AG04450 (cell line): ENCODE results near the gene MAPK10. TPM values are rescaled to one million over a fixed set of nuclear protein-coding genes. Genes with fewer than 3 reads are reported as not detected.
"Not testable (repeated sequence)": the region's sequence is repeated elsewhere in the genome, so short reads cannot be mapped to it uniquely, and the experiment has no call there.

ENCODE experiments used
- CTCF ChIA-PET: fragments of 300-600, 350-600 bp; formaldehyde crosslinking; extraction: SDS; loops from one replicate; lab custom pipeline; 2022; ENCODE audit warnings: antibody characterized with exemption, inconsistent platforms; lab: Charles Lee
- POLR2A ChIA-PET: fragments of 350-600 bp; formaldehyde crosslinking; extraction: SDS; loops from one replicate; lab custom pipeline; 2021; ENCODE audit warnings: antibody characterized with exemption, inconsistent platforms; lab: Yijun Ruan, JAX
- DNase-seq: peaks from one replicate; pipeline ENCODE4 v3.0.0-alpha.2; 2011; ENCODE audit warnings: low read depth, low spot score
- H3K27ac ChIP-seq: one replicate; pipeline ENCODE4 v1.5.1; 2012; ENCODE audit warnings: low read depth, low read length, control low read depth
- H3K27me3 ChIP-seq: one replicate; pipeline ENCODE4 v1.6.0; 2012; ENCODE audit warnings: low read length; ENCODE audit not compliant: control insufficient read depth, insufficient read depth
- H3K4me3 ChIP-seq: 2 replicates; pipeline ENCODE4 v1.5.1; 2011; ENCODE audit warnings: mild to moderate bottlenecking, low read depth, low read length, control low read depth
- H3K9me3 ChIP-seq: 2 replicates; pipeline ENCODE4 v1.5.1; 2012; ENCODE audit warnings: low read length; ENCODE audit not compliant: control insufficient read depth, insufficient read depth
- CTCF ChIP-seq: IDR thresholded peaks from 2 replicates; pipeline ENCODE4 v1.5.1; 2011; ENCODE audit warnings: low read depth, low read length, control low read depth, inconsistent platforms
- polyA plus RNA-seq: library from polyadenylated mRNA; depleted of rRNA; stranded (reverse); fragments of >200 nt; gene quantifications from 2 replicates; pipeline ENCODE4 v1.2.3, GENCODE V29; 2011

Gene MAPK10
- polyA plus RNA-seq, 1 experiment: 16.3 TPM

GRCh38 chr4:86334020-86334750 is 25.7 kb downstream of the MAPK10 start:
- Histone ChIP-seq H3K9me3 (no peaks in the 10 kb centered on the region), H3K27ac (no peak overlapping the region), H3K4me3 (no peak overlapping the region), H3K27me3 (no peaks in the 10 kb centered on the region)
- POLR2A ChIA-PET: no interaction called here
- TF ChIP-seq CTCF: no peak
- CTCF ChIA-PET: no interaction called here
- DNase-seq: no peak

- DNase-seq: no peak
- ChIA-PET CTCF (no interaction called here), POLR2A (no interaction called here)
- Histone ChIP-seq H3K27me3 (no peaks in the 10 kb centered on the region), H3K27ac (no peak overlapping the region), H3K9me3 (no peaks in the 10 kb centered on the region), H3K4me3 (no peak overlapping the region)
- TF ChIP-seq CTCF: no peak
These were observed 26.6 kb downstream of the MAPK10 start for GRCh38 chr4:86333236-86333635.

- no peak overlapping the region for H3K4me3 ChIP-seq
- POLR2A ChIA-PET: interaction anchor here (0.5 to 0.6 kb wide), 2 partner anchors 61 to 299 kb away, joined by 3 read pairs; no protein-coding TSS in a partner anchor
- CTCF ChIA-PET: no interaction called here
- H3K9me3 ChIP-seq: no peaks in the 10 kb centered on the region
- no peak overlapping the region for H3K27ac ChIP-seq
- no peaks in the 10 kb centered on the region for H3K27me3 ChIP-seq
- TF ChIP-seq CTCF: no peak
- DNase-seq: no peak
These were observed 28.7 kb downstream of the MAPK10 start for GRCh38 chr4:86330961-86331742.

GRCh38 chr4:86330411-86330810 is 29.4 kb downstream of the MAPK10 start:
- DNase-seq, H3K9me3 ChIP-seq, H3K4me3 ChIP-seq, CTCF ChIA-PET, H3K27me3 ChIP-seq, H3K27ac ChIP-seq: not testable (repeated sequence)
- POLR2A ChIA-PET: interaction anchor here (0.6 kb wide), 1 partner anchor 62 kb away, joined by 3 read pairs; no protein-coding TSS in a partner anchor

GRCh38 chr4:86329431-86329830 is 30.4 kb downstream of the MAPK10 start:
- ChIA-PET POLR2A (no interaction called here), CTCF (no interaction called here)
- no peak for DNase-seq
- no peak overlapping the region for H3K4me3 ChIP-seq
- H3K27ac ChIP-seq: no peak overlapping the region
- no peaks in the 10 kb centered on the region for H3K9me3 ChIP-seq
- H3K27me3 ChIP-seq: no peaks in the 10 kb centered on the region
- no peak for TF ChIP-seq CTCF
